ENCODE results near the gene GLUL.

Gene GLUL

GRCh38 chr1:182332261-182333060, 59.1 kb downstream of the GLUL start:
- no peak for DNase-seq (ENCODE audit: low read depth)
- no peak for TF ChIP-seq CTCF (conservative IDR thresholded peaks at IDR 0.05; ENCODE audit: control insufficient read depth, insufficient read depth, low read depth, low read length)
- no peak overlapping the region for H3K4me3 ChIP-seq (ENCODE audit: control insufficient read depth, low read depth, low read length)
